Endothelial cell of umbilical vein (primary cell): Measurements from ENCODE around the gene LITAFD. TPM values are rescaled to one million over a fixed set of nuclear protein-coding genes. Genes with fewer than 3 reads are reported as not detected.

ENCODE experiments used
- BruUV-seq: library from RNA; stranded (reverse); fragments of 400-500 nt; replicated peaks from 2 replicates; lab custom pipeline; 2021; lab: Mats Ljungman, UMichigan
- CTCF ChIA-PET: fragments of 300-600, 350-600 bp; sonication (Branson Sonifier 250); formaldehyde crosslinking; loops from one replicate; lab custom pipeline; 2021; ENCODE audit warnings: antibody characterized with exemption, inconsistent platforms; lab: Charles Lee
- POLR2A ChIA-PET: fragments of 300-600, 350-600 bp; sonication (Branson Sonifier 250); formaldehyde crosslinking; loops from one replicate; lab custom pipeline; 2021; ENCODE audit warnings: antibody characterized with exemption, inconsistent platforms; lab: Charles Lee
- DNase-seq: peaks from one replicate; pipeline ENCODE4 v3.0.0-alpha.2; 2011; ENCODE audit warnings: low read depth, low spot score
- FAIRE-seq: peaks from 2 replicates; lab custom pipeline; 2011; peaks lifted over from hg19 to GRCh38; lab: Jason Lieb, UNC
- H2AFZ ChIP-seq: 2 replicates; pipeline ENCODE4 v1.6.0; 2012; ENCODE audit warnings: low read depth, low read length, control low read depth, inconsistent platforms
- H3K27ac ChIP-seq: 2 replicates; pipeline ENCODE4 v1.5.1; 2011; ENCODE audit warnings: low read depth, mild to moderate bottlenecking, control low read depth, low read length, moderate library complexity; ENCODE audit not compliant: insufficient read depth
- H3K27me3 ChIP-seq, 2 experiments: 2 replicates each; pipeline versions ENCODE4 v1.6.0 to v1.6.1; 2011; ENCODE audit warnings: low read length in 2 of 2, mixed read lengths in 1 of 2; ENCODE audit not compliant: control insufficient read depth in 2 of 2, insufficient read depth in 2 of 2
- H3K36me3 ChIP-seq, 2 experiments: 2 replicates in 1 of 2; 3 replicates in 1 of 2; pipeline ENCODE4 v1.5.1; 2011; ENCODE audit warnings: low read length in 2 of 2, mild to moderate bottlenecking in 1 of 2, moderate library complexity in 1 of 2; ENCODE audit not compliant: control insufficient read depth in 2 of 2, insufficient read depth in 2 of 2; ENCODE audit errors: extremely low read depth in 1 of 2
- H3K4me1 ChIP-seq: 3 replicates; pipeline ENCODE4 v1.5.1; 2011; ENCODE audit warnings: mild to moderate bottlenecking, low read length; ENCODE audit not compliant: control insufficient read depth, insufficient read depth; ENCODE audit errors: extremely low read depth
- H3K4me2 ChIP-seq: 2 replicates; pipeline ENCODE4 v1.6.1; 2011; ENCODE audit warnings: low read length, control low read depth, mixed read lengths; ENCODE audit not compliant: insufficient read depth
- H3K4me3 ChIP-seq, 3 experiments: fragments of 200-600 bp in 1 of 3; sonication (generic), shearing (Covaris generic) in 1 of 3; replicated peaks in 1 of 3; 2 replicates each; pipeline ENCODE4 v1.5.1; 2011 to 2016; ENCODE audit warnings: control low read depth in 3 of 3, low read length in 3 of 3, mild to moderate bottlenecking in 2 of 3, inconsistent platforms in 1 of 3, low read depth in 1 of 3, moderate library complexity in 1 of 3; ENCODE audit not compliant: insufficient read depth in 1 of 3
- H3K79me2 ChIP-seq: 2 replicates; pipeline ENCODE4 v1.6.0; 2012; ENCODE audit warnings: low read length, inconsistent platforms; ENCODE audit not compliant: control insufficient read depth, insufficient read depth
- H3K9ac ChIP-seq: replicated peaks from 2 replicates; pipeline ENCODE3; 2011; ENCODE audit warnings: low read length, control low read depth; ENCODE audit not compliant: insufficient read depth; ENCODE audit errors: extremely low read depth
- H3K9me1 ChIP-seq: replicated peaks from 3 replicates; pipeline ENCODE4 v1.6.0; 2011; ENCODE audit warnings: mild to moderate bottlenecking, low read length; ENCODE audit not compliant: control insufficient read depth, insufficient read depth; ENCODE audit errors: extremely low read depth
- H3K9me3 ChIP-seq: replicated peaks from 2 replicates; pipeline ENCODE4 v1.5.1; 2012; ENCODE audit warnings: low read length, inconsistent platforms; ENCODE audit not compliant: control insufficient read depth, insufficient read depth
- H4K20me1 ChIP-seq: replicated peaks from 2 replicates; pipeline ENCODE3; 2011; ENCODE audit warnings: mild to moderate bottlenecking, low read length; ENCODE audit not compliant: control insufficient read depth, insufficient read depth; ENCODE audit errors: extremely low read depth
- CTCF ChIP-seq, 2 donors: IDR thresholded peaks; 1 replicate in 1 of 2; 2 replicates in 1 of 2; pipeline ENCODE4 v1.5.1; 2011; ENCODE audit warnings: low read length in 2 of 2, mild to moderate bottlenecking in 2 of 2, moderate library complexity in 2 of 2, control low read depth in 1 of 2, inconsistent platforms in 1 of 2, low read depth in 1 of 2; ENCODE audit not compliant: insufficient read depth in 1 of 2; ENCODE audit errors: extremely low read depth in 1 of 2
- EZH2 ChIP-seq: IDR thresholded peaks from 2 replicates; pipeline ENCODE4 v1.6.1; 2012; ENCODE audit warnings: borderline replicate concordance, low read depth, mild to moderate bottlenecking, moderate library complexity, low read length, inconsistent platforms; ENCODE audit not compliant: severe bottlenecking
- GATA2 ChIP-seq: IDR thresholded peaks from 2 replicates; pipeline ENCODE4 v1.7.0; 2011; ENCODE audit warnings: low read depth, mild to moderate bottlenecking, moderate library complexity, mixed read lengths, low read length; ENCODE audit not compliant: insufficient read length, insufficient read depth
- MYC ChIP-seq: IDR thresholded peaks from one replicate; pipeline ENCODE4 v1.6.1; 2011; ENCODE audit warnings: mild to moderate bottlenecking, low read depth, low read length
- POLR2A ChIP-seq: IDR thresholded peaks from 2 replicates; pipeline ENCODE4 v1.6.1; 2012; ENCODE audit warnings: low read depth, mild to moderate bottlenecking, control low read depth, low read length
- dilution Hi-C: fragments of 300-500 bp; cut with MboI; formaldehyde crosslinking; loops from one replicate; pipeline ENCODE4 v1.15.0; 2019; ENCODE audit warnings: low sequenced_read_pairs; ENCODE audit not compliant: extremely low pct_ligation_motif_present
- intact Hi-C: fragments of 100-400 bp; cut with micrococcal nuclease; formaldehyde crosslinking; loops from one replicate; pipeline ENCODE4 v1.10.0; 2022
- polyA plus RNA-seq, 4 experiments: library from polyadenylated mRNA; depleted of rRNA in 3 of 4; stranded (reverse) in 3 of 4; unstranded in 1 of 4; fragments of >200 nt; gene quantifications; 2 replicates each; pipeline versions ENCODE4 v1.2.1 to v1.2.3, GENCODE V29; 2011 to 2012; ENCODE audit warnings: missing spikeins in 1 of 4
- total RNA-seq: library from RNA; stranded (reverse); gene quantifications from 2 replicates; pipeline ENCODE4 v1.2.3, GENCODE V29; 2021

The LITAFD gene
- total and polyA plus RNA-seq, 2 donors (not counting 3 experiments of a cell fraction or from before 2014, with no cell fraction given), result not detected

GRCh38 chr16:8858994-8859912 is 22.9 kb upstream of the LITAFD start:
- intact Hi-C loops, result no loop called here
- ChIA-PET CTCF (interaction anchor here (0.7 to 0.9 kb wide), 2 partner anchors 21 kb away, joined by 3 to 4 read pairs; no protein-coding TSS in a partner anchor), POLR2A (no interaction called here)
- H3K79me2 ChIP-seq, result peaks cover 26% of the 10 kb centered on the region
- H3K27me3 ChIP-seq, result no peaks in the 10 kb centered on the region
- dilution Hi-C loops, result no loop called here
- H3K9ac ChIP-seq, result no peak overlapping the region
- no peaks in the 10 kb centered on the region for H3K9me1 ChIP-seq
- no peak overlapping the region for H3K4me3 ChIP-seq
- no peaks in the 10 kb centered on the region for H4K20me1 ChIP-seq
- BruUV-seq, result no TSS peak
- H3K4me1 ChIP-seq, result peaks cover 12% of the 10 kb centered on the region
- DNase-seq (no peak), FAIRE-seq (no peak)
- no peaks in the 10 kb centered on the region for H3K9me3 ChIP-seq
- H3K4me2 ChIP-seq, result no peak overlapping the region
- TF ChIP-seq POLR2A, result no peak
- TF ChIP-seq CTCF (IDR thresholded peaks at IDR 0.05; ENCODE audit: extremely low read depth in 1 of 2, insufficient read depth in 1 of 2, low read depth in 1 of 2, low read length in 2 of 2), result no peak
- TF ChIP-seq EZH2, result no peak
- TF ChIP-seq MYC, result no peak
- TF ChIP-seq GATA2, result no peak
- no peak overlapping the region for H3K27ac ChIP-seq
- no peak overlapping the region for H2AFZ ChIP-seq
- peaks cover 0 to 18% of the 10 kb centered on the region in 2 experiments for H3K36me3 ChIP-seq
